ENCODE measurements around the gene FUBP3. TPM values are rescaled to one million over a fixed set of nuclear protein-coding genes. Genes with fewer than 3 reads are reported as not detected.

The FUBP3 gene
- total RNA-seq, 4 donors from 2014 or later, result 20.7 to 41.1 (median 36.9) TPM

- WGBS, 2 donors (ENCODE audit: low coverage in 1 of 2), result 68% methylated on average over 6 of the region's 8 CpGs; no CpG with 5 or more reads in 1 of the 2 donors
- H3K36me3 ChIP-seq, result no peaks in the 10 kb centered on the region
- peaks cover 3% of the 10 kb centered on the region for H3K27me3 ChIP-seq
Measured at GRCh38 chr9:130642926-130643325, 63.5 kb downstream of the FUBP3 start.

GRCh38 chr9:130651221-130651620, 71.8 kb downstream of the FUBP3 start:
- WGBS, 2 donors (ENCODE audit: low coverage in 1 of 2), result 67 to 84% methylated on average over 1 to 15 of the region's 15 CpGs
- in situ Hi-C loops (cut with MboI; ENCODE audit: low pct_ligation_motif_present in 1 of 4, low pct_unique_long_range_greater_than_20kb in 1 of 4, low sequenced_read_pairs in 3 of 4), result no loop called here
- intact Hi-C loops (cut with DNase I; ENCODE audit: low total_unique reads), result no loop called here
- no peak for TF ChIP-seq CTCF (IDR thresholded peaks at IDR 0.05)
- TF ChIP-seq POLR2AphosphoS5 (IDR thresholded peaks at IDR 0.05), result no peak
- no peak for TF ChIP-seq POLR2A (IDR thresholded peaks at IDR 0.05)
- TF ChIP-seq EP300 (IDR thresholded peaks at IDR 0.05; ENCODE audit: low read depth), result no peak
- DNase-seq, result no peak
- H3K9me3 ChIP-seq, result no peaks in the 10 kb centered on the region
- H3K27ac ChIP-seq, result no peak overlapping the region
- H3K27me3 ChIP-seq, result peaks cover 75% of the 10 kb centered on the region
- no peaks in the 10 kb centered on the region for H3K4me1 ChIP-seq
- H3K4me3 ChIP-seq, result no peak overlapping the region
- no peaks in the 10 kb centered on the region for H3K36me3 ChIP-seq

More at GRCh38 chr9:130642926-130643325, 63.5 kb downstream of the FUBP3 start:
- intact Hi-C loops (cut with DNase I; ENCODE audit: low total_unique reads) (no loop called here), in situ Hi-C loops (cut with MboI; ENCODE audit: low pct_ligation_motif_present in 1 of 4, low pct_unique_long_range_greater_than_20kb in 1 of 4, low sequenced_read_pairs in 3 of 4) (no loop called here)
- DNase-seq, result no peak
- H3K4me3 ChIP-seq, result no peak overlapping the region
- no peaks in the 10 kb centered on the region for H3K4me1 ChIP-seq
- no peak for TF ChIP-seq EP300 (IDR thresholded peaks at IDR 0.05; ENCODE audit: low read depth)
- no peak for TF ChIP-seq CTCF (IDR thresholded peaks at IDR 0.05)
- no peak for TF ChIP-seq POLR2AphosphoS5 (IDR thresholded peaks at IDR 0.05)
- TF ChIP-seq POLR2A (IDR thresholded peaks at IDR 0.05), result no peak
- H3K9me3 ChIP-seq, result no peaks in the 10 kb centered on the region
- no peak overlapping the region for H3K27ac ChIP-seq

- H3K27ac ChIP-seq, result no peak overlapping the region
- H3K4me3 ChIP-seq, result no peak overlapping the region
- H3K9me3 ChIP-seq, result no peaks in the 10 kb centered on the region
- intact Hi-C loops (cut with DNase I; ENCODE audit: low total_unique reads), result no loop called here
- H3K36me3 ChIP-seq, result no peaks in the 10 kb centered on the region
- in situ Hi-C loops (cut with MboI; ENCODE audit: low pct_ligation_motif_present in 1 of 4, low pct_unique_long_range_greater_than_20kb in 1 of 4, low sequenced_read_pairs in 3 of 4), result no loop called here
- no peaks in the 10 kb centered on the region for H3K4me1 ChIP-seq
- DNase-seq, result no peak
- WGBS, 2 donors (ENCODE audit: low coverage in 1 of 2), result 84 to 91% methylated on average over 15 to 18 of the region's 18 CpGs
- peaks cover 81% of the 10 kb centered on the region for H3K27me3 ChIP-seq
- TF ChIP-seq POLR2A (IDR thresholded peaks at IDR 0.05) (no peak), POLR2AphosphoS5 (IDR thresholded peaks at IDR 0.05) (no peak), CTCF (IDR thresholded peaks at IDR 0.05) (no peak), EP300 (IDR thresholded peaks at IDR 0.05; ENCODE audit: low read depth) (no peak)
Measured at GRCh38 chr9:130651752-130652151, 72.4 kb downstream of the FUBP3 start.

- peaks cover 91% of the 10 kb centered on the region for H3K27me3 ChIP-seq
- in situ Hi-C loops (cut with MboI; ENCODE audit: low pct_ligation_motif_present in 1 of 4, low pct_unique_long_range_greater_than_20kb in 1 of 4, low sequenced_read_pairs in 3 of 4), result no loop called here
Measured at GRCh38 chr9:130654879-130655278, 75.5 kb downstream of the FUBP3 start.

More at GRCh38 chr9:130654879-130655278, 75.5 kb downstream of the FUBP3 start:
- TF ChIP-seq POLR2A (IDR thresholded peaks at IDR 0.05), result no peak
- no peak for TF ChIP-seq EP300 (IDR thresholded peaks at IDR 0.05; ENCODE audit: low read depth)
- intact Hi-C loops (cut with DNase I; ENCODE audit: low total_unique reads), result no loop called here
- no peak overlapping the region for H3K4me3 ChIP-seq
- peaks cover 0 to 5% (median 3%) of the 10 kb centered on the region in 4 donors for H3K4me1 ChIP-seq
- 76% methylated on average over 6 of the region's 6 CpGs; no CpG with 5 or more reads in 1 of the 2 donors for WGBS, 2 donors (ENCODE audit: low coverage in 1 of 2)
- H3K9me3 ChIP-seq, result no peaks in the 10 kb centered on the region
- DNase-seq, result no peak
- H3K36me3 ChIP-seq, result no peaks in the 10 kb centered on the region
- H3K27ac ChIP-seq, result no peak overlapping the region
